Astrocyte (in vitro differentiated cells and primary cell): ENCODE data around the gene LRRK2. TPM values are rescaled to one million over a fixed set of nuclear protein-coding genes. Genes with fewer than 3 reads are reported as not detected.

Source experiments
- DNase-seq: peaks from one replicate; pipeline ENCODE4 v3.0.0-alpha.2; 2010; ENCODE audit warnings: low read depth
- FAIRE-seq: peaks from 2 replicates; lab custom pipeline; 2011; peaks lifted over from hg19 to GRCh38; lab: Jason Lieb, UNC
- H2AFZ ChIP-seq: 2 replicates; pipeline ENCODE4 v1.6.0; 2012; ENCODE audit warnings: low read depth, low read length, inconsistent platforms
- H3K27ac ChIP-seq: 2 replicates; pipeline ENCODE4 v1.5.1; 2011; ENCODE audit warnings: low read depth, low read length, inconsistent platforms
- H3K27me3 ChIP-seq: 2 replicates; pipeline ENCODE4 v1.6.0; 2011; ENCODE audit warnings: low read length, inconsistent platforms; ENCODE audit not compliant: insufficient read depth
- H3K36me3 ChIP-seq: 2 replicates; pipeline ENCODE4 v1.5.1; 2011; ENCODE audit warnings: low read length, inconsistent platforms; ENCODE audit not compliant: insufficient read depth
- H3K4me1 ChIP-seq: 2 replicates; pipeline ENCODE4 v1.5.1; 2011; ENCODE audit warnings: low read length, inconsistent platforms; ENCODE audit not compliant: insufficient read depth
- H3K4me2 ChIP-seq: 2 replicates; pipeline ENCODE4 v1.6.0; 2012; ENCODE audit warnings: low read length, inconsistent platforms
- H3K4me3 ChIP-seq: 2 replicates; pipeline ENCODE4 v1.5.1; 2011; ENCODE audit warnings: low read depth, mild to moderate bottlenecking, low read length, inconsistent platforms; ENCODE audit not compliant: insufficient read depth
- H3K79me2 ChIP-seq: 2 replicates; pipeline ENCODE4 v1.6.0; 2012; ENCODE audit warnings: mild to moderate bottlenecking, low read length, inconsistent platforms; ENCODE audit not compliant: insufficient read depth
- H3K9ac ChIP-seq: 2 replicates; pipeline ENCODE4 v1.6.0; 2012; ENCODE audit warnings: mild to moderate bottlenecking, low read length, inconsistent platforms
- H3K9me3 ChIP-seq: 2 replicates; pipeline ENCODE4 v1.5.1; 2012; ENCODE audit warnings: low read depth, mild to moderate bottlenecking, low read length, inconsistent platforms; ENCODE audit not compliant: insufficient read depth
- H4K20me1 ChIP-seq: 2 replicates; pipeline ENCODE4 v1.6.0; 2012; ENCODE audit warnings: low read length, inconsistent platforms; ENCODE audit not compliant: insufficient read depth
- H3K27ac Mint-ChIP-seq: one replicate; pipeline ENCODE4 v1.8.0; 2021; ENCODE audit warnings: mild to moderate bottlenecking, mixed read lengths; ENCODE audit not compliant: unreplicated experiment
- H3K27me3 Mint-ChIP-seq: one replicate; pipeline ENCODE4 v1.8.0; 2021; ENCODE audit warnings: low read depth, mixed read lengths; ENCODE audit not compliant: unreplicated experiment
- H3K36me3 Mint-ChIP-seq: one replicate; pipeline ENCODE4 v1.8.0; 2021; ENCODE audit warnings: low read depth, mixed read lengths; ENCODE audit not compliant: unreplicated experiment
- H3K4me1 Mint-ChIP-seq: one replicate; pipeline ENCODE4 v1.8.0; 2021; ENCODE audit warnings: low read depth, mixed read lengths; ENCODE audit not compliant: unreplicated experiment
- H3K4me3 Mint-ChIP-seq: one replicate; pipeline ENCODE4 v1.8.0; 2021; ENCODE audit warnings: mild to moderate bottlenecking, moderate library complexity, mixed read lengths; ENCODE audit not compliant: unreplicated experiment
- H3K9me3 Mint-ChIP-seq: one replicate; pipeline ENCODE4 v1.8.0; 2021; ENCODE audit warnings: mild to moderate bottlenecking, mixed read lengths; ENCODE audit not compliant: unreplicated experiment
- EZH2 ChIP-seq: IDR thresholded peaks from 2 replicates; pipeline ENCODE4 v1.6.1; 2012; ENCODE audit warnings: mild to moderate bottlenecking, low read length, inconsistent platforms; ENCODE audit not compliant: insufficient read depth
- total RNA-seq: library from RNA; stranded (reverse); gene quantifications from 2 replicates; pipeline ENCODE4 v1.2.1, GENCODE V29; 2021
- TF ChIP-seq, protein P1 (sequence below): IDR thresholded peaks from 2 replicates; pipeline ENCODE4 v1.5.1; 2011; ENCODE audit warnings: low read depth, mild to moderate bottlenecking, inconsistent platforms, low read length, moderate library complexity; ENCODE audit not compliant: insufficient read depth

The LRRK2 gene
- total RNA-seq, 1 donor from 2014 or later = 0.02 TPM

DNA sequence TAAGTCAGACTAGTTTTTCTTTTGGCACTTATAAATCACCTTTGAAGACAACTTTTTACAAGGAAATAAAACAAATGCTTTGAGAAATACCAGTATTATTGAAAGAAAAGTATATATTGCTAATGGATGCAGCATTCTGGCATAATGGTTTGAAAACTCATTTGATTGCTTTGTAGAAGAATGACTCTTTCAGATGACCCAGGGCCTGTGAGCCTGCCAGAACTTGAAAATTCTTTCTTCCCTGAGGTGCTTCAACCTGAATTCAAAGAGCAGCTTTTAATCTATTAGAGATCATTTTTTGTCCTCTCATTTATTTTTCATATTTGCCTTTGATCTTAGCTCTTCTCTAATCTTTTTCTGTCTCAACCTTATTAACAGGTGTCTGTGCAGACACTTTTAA, 87.4 kb downstream of the LRRK2 start:
- Mint-ChIP-seq H3K4me3 (no peak overlapping the region), H3K36me3 (no peaks in the 10 kb centered on the region), H3K27ac (no peak overlapping the region), H3K4me1 (no peaks in the 10 kb centered on the region), H3K27me3 (no peaks in the 10 kb centered on the region), H3K9me3 (no peaks in the 10 kb centered on the region)
- no peak overlapping the region for H3K9ac ChIP-seq
- no peaks in the 10 kb centered on the region for H3K27me3 ChIP-seq
- no peak overlapping the region for H3K4me3 ChIP-seq
- no peak overlapping the region for H3K4me2 ChIP-seq
- H4K20me1 ChIP-seq = no peaks in the 10 kb centered on the region
- H2AFZ ChIP-seq = no peak overlapping the region
- H3K9me3 ChIP-seq = no peaks in the 10 kb centered on the region
- no peaks in the 10 kb centered on the region for H3K79me2 ChIP-seq
- no peaks in the 10 kb centered on the region for H3K4me1 ChIP-seq
- DNase-seq (no peak), FAIRE-seq (no peak)
- H3K36me3 ChIP-seq = no peaks in the 10 kb centered on the region
- TF ChIP-seq, protein P1, sequence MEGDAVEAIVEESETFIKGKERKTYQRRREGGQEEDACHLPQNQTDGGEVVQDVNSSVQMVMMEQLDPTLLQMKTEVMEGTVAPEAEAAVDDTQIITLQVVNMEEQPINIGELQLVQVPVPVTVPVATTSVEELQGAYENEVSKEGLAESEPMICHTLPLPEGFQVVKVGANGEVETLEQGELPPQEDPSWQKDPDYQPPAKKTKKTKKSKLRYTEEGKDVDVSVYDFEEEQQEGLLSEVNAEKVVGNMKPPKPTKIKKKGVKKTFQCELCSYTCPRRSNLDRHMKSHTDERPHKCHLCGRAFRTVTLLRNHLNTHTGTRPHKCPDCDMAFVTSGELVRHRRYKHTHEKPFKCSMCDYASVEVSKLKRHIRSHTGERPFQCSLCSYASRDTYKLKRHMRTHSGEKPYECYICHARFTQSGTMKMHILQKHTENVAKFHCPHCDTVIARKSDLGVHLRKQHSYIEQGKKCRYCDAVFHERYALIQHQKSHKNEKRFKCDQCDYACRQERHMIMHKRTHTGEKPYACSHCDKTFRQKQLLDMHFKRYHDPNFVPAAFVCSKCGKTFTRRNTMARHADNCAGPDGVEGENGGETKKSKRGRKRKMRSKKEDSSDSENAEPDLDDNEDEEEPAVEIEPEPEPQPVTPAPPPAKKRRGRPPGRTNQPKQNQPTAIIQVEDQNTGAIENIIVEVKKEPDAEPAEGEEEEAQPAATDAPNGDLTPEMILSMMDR = no peak
- no peak for TF ChIP-seq EZH2
- no peak overlapping the region for H3K27ac ChIP-seq

DNA sequence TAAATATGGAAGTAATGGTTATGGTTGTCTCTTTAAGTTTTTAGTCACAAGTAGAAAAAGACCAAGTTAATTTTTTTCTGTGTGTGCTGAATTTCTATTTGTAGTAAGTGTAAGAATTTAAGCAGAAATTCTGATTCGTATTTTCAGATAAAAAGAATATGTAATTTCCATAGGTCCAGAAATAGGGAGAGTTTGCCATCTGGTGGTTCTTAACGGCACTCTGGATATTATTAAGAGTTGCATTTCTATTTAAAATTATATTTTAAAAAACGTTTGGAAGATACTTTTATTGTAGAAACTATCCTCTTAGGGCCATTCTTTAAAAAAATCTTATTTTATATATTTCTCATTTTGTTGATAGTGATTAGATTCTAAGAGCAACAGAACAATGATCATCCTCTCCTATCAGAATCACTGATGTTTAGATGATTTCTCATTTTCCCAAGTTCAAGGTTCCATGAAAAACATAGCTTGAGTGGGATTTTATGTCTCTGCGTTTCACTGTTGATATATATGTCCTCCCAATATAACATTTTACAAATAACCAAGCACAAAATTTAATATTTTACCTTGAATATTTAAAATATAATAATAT, 88.3 kb downstream of the LRRK2 start:
- H2AFZ ChIP-seq = no peak overlapping the region

DNA sequence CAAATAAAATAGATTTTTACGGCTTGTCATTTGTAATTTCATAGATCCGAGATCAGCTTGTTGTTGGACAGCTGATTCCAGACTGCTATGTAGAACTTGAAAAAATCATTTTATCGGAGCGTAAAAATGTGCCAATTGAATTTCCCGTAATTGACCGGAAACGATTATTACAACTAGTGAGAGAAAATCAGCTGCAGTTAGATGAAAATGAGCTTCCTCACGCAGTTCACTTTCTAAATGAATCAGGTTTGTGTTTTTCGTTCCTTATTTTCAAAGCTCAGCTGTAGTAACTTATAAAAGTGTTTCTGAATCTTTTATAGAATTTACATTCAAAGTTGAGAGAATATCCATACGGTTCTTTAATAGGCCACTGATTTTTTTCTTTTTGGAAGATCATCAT, 89.1 kb downstream of the LRRK2 start:
- H3K27ac ChIP-seq = no peak overlapping the region
- no peaks in the 10 kb centered on the region for H3K4me1 ChIP-seq
- Mint-ChIP-seq H3K9me3 (no peaks in the 10 kb centered on the region), H3K4me3 (no peak overlapping the region), H3K27me3 (no peaks in the 10 kb centered on the region), H3K27ac (no peak overlapping the region), H3K36me3 (no peaks in the 10 kb centered on the region), H3K4me1 (no peaks in the 10 kb centered on the region)
- no peak for DNase-seq
- no peaks in the 10 kb centered on the region for H4K20me1 ChIP-seq
- H3K9me3 ChIP-seq = no peaks in the 10 kb centered on the region
- no peak overlapping the region for H3K9ac ChIP-seq
- no peaks in the 10 kb centered on the region for H3K36me3 ChIP-seq
- H3K27me3 ChIP-seq = no peaks in the 10 kb centered on the region
- FAIRE-seq = no peak
- H3K4me3 ChIP-seq = no peak overlapping the region
- no peak overlapping the region for H3K4me2 ChIP-seq
- no peak for TF ChIP-seq EZH2
- TF ChIP-seq, protein P1 = no peak
- H3K79me2 ChIP-seq = no peaks in the 10 kb centered on the region
- H2AFZ ChIP-seq = no peak overlapping the region

More for the DNA sequence above, 88.3 kb downstream of the LRRK2 start:
- peak; percentile 2 for DNase-seq
- Histone ChIP-seq H4K20me1 (no peaks in the 10 kb centered on the region), H3K27me3 (no peaks in the 10 kb centered on the region), H3K79me2 (no peaks in the 10 kb centered on the region), H3K36me3 (no peaks in the 10 kb centered on the region), H3K4me3 (no peak overlapping the region), H3K27ac (no peak overlapping the region), H3K9me3 (no peaks in the 10 kb centered on the region), H3K4me2 (no peak overlapping the region), H3K4me1 (no peaks in the 10 kb centered on the region), H3K9ac (no peak overlapping the region)
- H3K9me3 Mint-ChIP-seq = no peaks in the 10 kb centered on the region
- TF ChIP-seq EZH2 = no peak
- TF ChIP-seq, protein P1 = peak; percentile 43
- no peak overlapping the region for H3K27ac Mint-ChIP-seq
- H3K27me3 Mint-ChIP-seq = no peaks in the 10 kb centered on the region
- H3K4me1 Mint-ChIP-seq = no peaks in the 10 kb centered on the region
- no peaks in the 10 kb centered on the region for H3K36me3 Mint-ChIP-seq
- FAIRE-seq = no peak
- no peak overlapping the region for H3K4me3 Mint-ChIP-seq
